GM12872 (cell line): ENCODE measurements around the gene PXN.

Experiments used
- TF ChIP-seq, protein P1 (sequence below): IDR thresholded peaks from 3 replicates; pipeline ENCODE4 v1.5.1; 2011; ENCODE audit warnings: low read depth, mild to moderate bottlenecking, low read length, moderate library complexity; ENCODE audit not compliant: insufficient read depth

The PXN gene

GRCh38 chr12:120209851-120210250, 55.7 kb downstream of the PXN start:
- TF ChIP-seq, protein P1, sequence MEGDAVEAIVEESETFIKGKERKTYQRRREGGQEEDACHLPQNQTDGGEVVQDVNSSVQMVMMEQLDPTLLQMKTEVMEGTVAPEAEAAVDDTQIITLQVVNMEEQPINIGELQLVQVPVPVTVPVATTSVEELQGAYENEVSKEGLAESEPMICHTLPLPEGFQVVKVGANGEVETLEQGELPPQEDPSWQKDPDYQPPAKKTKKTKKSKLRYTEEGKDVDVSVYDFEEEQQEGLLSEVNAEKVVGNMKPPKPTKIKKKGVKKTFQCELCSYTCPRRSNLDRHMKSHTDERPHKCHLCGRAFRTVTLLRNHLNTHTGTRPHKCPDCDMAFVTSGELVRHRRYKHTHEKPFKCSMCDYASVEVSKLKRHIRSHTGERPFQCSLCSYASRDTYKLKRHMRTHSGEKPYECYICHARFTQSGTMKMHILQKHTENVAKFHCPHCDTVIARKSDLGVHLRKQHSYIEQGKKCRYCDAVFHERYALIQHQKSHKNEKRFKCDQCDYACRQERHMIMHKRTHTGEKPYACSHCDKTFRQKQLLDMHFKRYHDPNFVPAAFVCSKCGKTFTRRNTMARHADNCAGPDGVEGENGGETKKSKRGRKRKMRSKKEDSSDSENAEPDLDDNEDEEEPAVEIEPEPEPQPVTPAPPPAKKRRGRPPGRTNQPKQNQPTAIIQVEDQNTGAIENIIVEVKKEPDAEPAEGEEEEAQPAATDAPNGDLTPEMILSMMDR: no peak

- TF ChIP-seq, protein P1: no peak
Observed at GRCh38 chr12:120207227-120207626, 58.3 kb downstream of the PXN start.

DNA sequence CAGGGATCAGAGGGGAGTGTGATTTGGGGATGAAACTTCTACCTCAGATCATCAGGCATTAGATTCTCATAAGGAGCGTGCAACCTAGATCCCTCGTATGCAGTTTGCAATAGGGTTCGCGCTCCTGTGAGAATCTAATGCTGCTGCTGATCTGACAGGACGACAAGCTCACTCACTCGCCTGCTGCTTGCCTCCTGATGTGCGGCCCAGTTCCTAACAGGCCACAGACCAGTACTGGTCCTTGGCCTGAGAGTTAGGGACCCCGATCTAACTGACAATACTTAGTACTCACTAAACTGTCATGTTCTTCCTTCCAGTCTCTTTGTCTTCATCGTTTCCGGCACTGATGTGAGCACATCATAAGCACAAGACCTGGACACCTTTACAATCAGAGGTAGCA, 59.3 kb downstream of the PXN start:
- TF ChIP-seq, protein P1: no peak

DNA sequence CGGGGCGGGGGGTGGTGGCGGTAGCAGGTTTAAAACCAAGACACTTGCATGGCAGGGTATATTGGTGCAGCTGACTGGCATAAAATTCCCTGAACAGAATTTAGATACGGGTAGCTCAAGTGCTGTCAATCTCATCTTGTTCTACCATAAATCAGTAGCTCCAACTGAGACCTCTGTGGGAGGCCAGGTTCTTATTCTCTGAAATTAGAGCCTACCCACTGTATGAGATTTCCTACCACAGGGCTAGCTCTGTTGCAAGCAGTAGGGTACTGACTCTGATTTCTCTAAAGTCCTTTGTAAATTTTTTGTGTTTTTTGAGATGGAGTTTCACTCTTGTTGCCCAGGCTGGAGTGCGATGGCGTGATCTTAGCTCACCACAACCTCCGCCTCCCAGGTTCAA, 61.4 kb downstream of the PXN start:
- TF ChIP-seq, protein P1: no peak

DNA sequence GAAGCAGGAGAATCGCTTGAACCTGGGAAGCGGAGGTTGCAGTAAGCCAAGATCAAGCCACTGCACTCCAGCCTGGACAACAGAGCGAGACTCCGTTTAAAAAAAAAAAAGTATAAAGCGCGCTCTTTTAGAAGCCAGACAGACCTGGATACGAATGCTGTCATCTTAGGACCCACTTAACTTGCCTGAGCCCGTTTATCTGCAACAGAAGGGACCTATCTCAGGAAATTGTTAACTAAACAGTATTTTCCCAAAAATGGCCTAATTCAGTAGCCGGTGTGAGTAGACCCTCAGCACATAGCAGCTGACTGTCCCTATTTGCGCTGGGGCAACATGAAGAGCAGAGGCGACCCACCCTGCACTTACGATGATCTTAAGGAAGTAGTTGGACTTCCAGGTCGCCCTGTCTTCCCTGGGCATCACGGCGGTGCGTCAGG, 65.1 kb downstream of the PXN start:
- TF ChIP-seq, protein P1: no peak

GRCh38 chr12:120199595-120200306, 65.8 kb downstream of the PXN start:
- TF ChIP-seq, protein P1: no peak

- TF ChIP-seq, protein P1: no peak
Observed at GRCh38 chr12:120199025-120199424, 66.5 kb downstream of the PXN start.
